Heart right ventricle (tissue), 16 donors: ENCODE measurements around the gene GMEB2. TPM values are rescaled to one million over a fixed set of nuclear protein-coding genes. Genes with fewer than 3 reads are reported as not detected.
A peak's percentile ranks its signal among the peaks of the same experiment; 100 is the strongest.
"Not testable (repeated sequence)": the region's sequence is repeated elsewhere in the genome, so short reads cannot be mapped to it uniquely, and the experiment has no call there.

Experiments
- ATAC-seq, 8 donors: fragments of 200-7000 bp; cut with Tn5 transposase; one replicate each; pipeline ENCODE4 v1.9.1; 2020; ENCODE audit warnings: mild to moderate bottlenecking in 8 of 8, moderate library complexity in 8 of 8, moderate number of reproducible peaks in 1 of 8
- DNase-seq, 2 donors: peaks; one replicate each; pipeline ENCODE4 v3.0.0-alpha.2; 2020
- H3K27ac ChIP-seq, 10 donors: fragments of 200-600 bp; sonication (generic) in 2 of 10; one replicate each; pipeline versions ENCODE4 v1.5.0 to v1.8.0; 2020 to 2022; ENCODE audit warnings: mild to moderate bottlenecking in 3 of 10
- H3K27me3 ChIP-seq, 7 donors: fragments of 200-600 bp; one replicate each; pipeline ENCODE4 v1.8.0; 2021 to 2022; ENCODE audit warnings: mild to moderate bottlenecking in 2 of 7
- H3K36me3 ChIP-seq, 9 donors: fragments of 200-600 bp; sonication (generic) in 1 of 9; one replicate each; pipeline versions ENCODE4 v1.5.0 to v1.8.0; 2020 to 2022; ENCODE audit warnings: mild to moderate bottlenecking in 2 of 9
- H3K4me1 ChIP-seq, 9 donors: fragments of 200-600 bp; sonication (generic) in 1 of 9; one replicate each; pipeline versions ENCODE4 v1.5.0 to v1.8.0; 2020 to 2022; ENCODE audit warnings: mild to moderate bottlenecking in 4 of 9
- H3K4me3 ChIP-seq, 10 donors: fragments of 200-600 bp; sonication (generic) in 2 of 10; one replicate each; pipeline versions ENCODE4 v1.5.0 to v1.8.0; 2020 to 2022; ENCODE audit warnings: mild to moderate bottlenecking in 7 of 10, moderate library complexity in 2 of 10
- H3K9me3 ChIP-seq, 11 donors: fragments of 200-600 bp in 10 of 11; sonication (generic) in 2 of 11; one replicate each; pipeline versions ENCODE4 v1.5.0 to v1.8.0; 2013 to 2022; ENCODE audit warnings: mild to moderate bottlenecking in 2 of 11, control low read depth in 1 of 11, moderate library complexity in 1 of 11
- CTCF ChIP-seq, 9 donors: fragments of 200-600 bp; sonication (generic) in 2 of 9; IDR thresholded peaks; one replicate each; pipeline versions ENCODE4 v1.5.0 to v1.8.0; 2021 to 2022; ENCODE audit warnings: antibody characterized with exemption in 9 of 9, mild to moderate bottlenecking in 5 of 9, moderate library complexity in 1 of 9
- WGBS, 2 donors: extraction: QIAGEN DNeasy Blood & Tissue Kit; methylation state at CpG; one replicate each; pipeline ENCODE4 v1.1.7; 2013; ENCODE audit warnings: inconsistent platforms in 1 of 2; 5-methylcytosine and 5-hydroxymethylcytosine counted together
- intact Hi-C, 10 donors: fragments of 100-400 bp; cut with DNase I; formaldehyde crosslinking; loops; one replicate each; pipeline versions ENCODE4 v1.11.1 to v1.14.2; 2022
- polyA plus RNA-seq, 2 donors: library from polyadenylated mRNA; stranded (reverse); fragments of 200-250 nt; gene quantifications; one replicate each; pipeline ENCODE4 v1.2.3, GENCODE V29; 2013
- total RNA-seq, 10 donors: library from RNA; stranded (reverse); fragmentation: NEBNext Ultra II Directional in 3 of 10; extraction: Animal tissue kit (Norgen Biotek cat#: 25700) in 3 of 10; gene quantifications; one replicate each; pipeline versions ENCODE4 v1.2.1 to v1.2.4, GENCODE V29; 2021 to 2023
- donor health status: Arrhythmogenic right ventricular cardiomyopathy.
- donor health status: ischemic (EF 13 %, LVEDD 7.1; RV severe dilation, severe dysfunction).
- donor health status: healthy with polysubstance abuse.
- donor health status: DM: no; HTN: yes; CAD: no.
- donor health status: DM: no; HTN: no; CAD: no.
- donor health status: ischemic (EF 25% LVEDD 6.9; RV normal size, moderate dysfunction).
- donor health status: ischemic (EF 25% LVEDD 5.7; RV mildly dilated, moderate dysfunction).
- donor health status: healthy.
- donor health status: DM: yes; HTN: yes; CAD: no.
- donor health status: Ischemic cardiomyopathy.
- donor health status: ischemic (EF 35%, LVEDD 5.7; RV mildly dilated, moderate dysfunction).
- donor health status: nonischemic (EF 11% LVEDD 7.7; RV severe dilation, severe dysfunction).
- donor health status: DM: yes; HTN: yes; CAD: no.
- donor health status: PGD.
- donor health status: ischemic (EF 29% LVEDD 5.4; RV normal size, mild dysfunction).
- donor health status: nonischemic (EF 23%, LVEDD 6.1; RV moderate dilation, normal function).

Gene GMEB2
- total and polyA plus RNA-seq, 12 donors: 4.9 to 8.2 (median 5.9) TPM

GRCh38 chr20:63572788-63573646 lies 53.9 kb downstream of the GMEB2 start:
- peaks cover 0 to 31% (median 0%) of the 10 kb centered on the region in 7 donors for H3K27me3 ChIP-seq
- no peaks in the 10 kb centered on the region for H3K9me3 ChIP-seq
- peaks cover 0 to 33% (median 4%) of the 10 kb centered on the region in 9 donors for H3K36me3 ChIP-seq
- H3K4me1 ChIP-seq: peaks cover 5 to 46% (median 24%) of the 10 kb centered on the region in 9 donors
- peak overlapping the region; percentile 67 to 98 (median 86) for H3K4me3 ChIP-seq
- intact Hi-C loops: loop anchor here in 2 of 10 donors (10.0 kb wide), 1 partner anchor 52 kb away; the partner anchor contains the start of gene GMEB2 (in 2 of the 2)
- peak in 1 of 9 donors; percentile 4 for TF ChIP-seq CTCF (IDR thresholded peaks at IDR 0.05)
- peak in 3 of 8 donors; percentile 4 to 11 (median 6) for ATAC-seq
- DNase-seq: no peak
- H3K27ac ChIP-seq: peak overlapping the region; percentile 42 to 95 (median 92)
- WGBS, 2 donors: 88% methylated on average over 34 of the region's 34 CpGs

DNA sequence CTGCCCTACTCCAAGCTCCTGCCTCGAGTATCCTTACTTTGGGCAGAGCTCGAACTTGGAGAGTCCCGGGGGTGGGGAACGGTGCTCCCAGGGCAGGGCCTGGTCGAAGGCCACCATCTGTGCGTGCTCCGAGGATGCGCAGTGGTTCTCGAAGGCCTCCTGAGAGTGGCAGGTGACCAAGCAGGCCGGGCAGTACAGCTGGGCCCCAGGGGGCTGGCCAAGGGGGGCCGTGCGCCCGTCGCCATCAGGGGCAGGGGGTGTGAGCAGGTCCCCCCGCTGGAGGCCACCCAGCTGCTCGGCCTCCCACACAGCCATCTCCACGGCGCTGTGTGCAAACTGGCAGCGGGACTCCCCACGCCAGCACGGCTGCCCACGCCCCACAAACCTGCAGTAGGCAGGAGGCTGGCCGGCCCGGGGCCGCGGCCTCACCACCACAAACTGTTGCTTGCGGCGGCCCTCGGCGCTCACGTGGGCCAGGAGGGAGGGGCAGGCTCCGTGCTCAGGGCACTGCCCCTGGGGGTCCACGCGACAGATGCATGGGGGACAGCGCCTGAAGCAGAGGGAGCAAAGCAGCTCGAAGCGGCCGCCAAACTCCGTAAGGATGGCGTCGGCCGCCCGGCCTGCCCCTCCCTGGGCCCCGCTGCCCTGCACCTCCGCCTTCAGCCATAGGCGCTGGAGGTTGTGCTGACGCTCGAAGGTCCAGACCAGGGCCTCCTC lies 54.7 kb downstream of the GMEB2 start:
- Histone ChIP-seq H3K27me3 (peaks cover 0 to 24% (median 0%) of the 10 kb centered on the region in 7 donors), H3K9me3 (no peaks in the 10 kb centered on the region), H3K36me3 (peaks cover 0 to 40% (median 4%) of the 10 kb centered on the region in 9 donors), H3K4me3 (peak overlapping the region in 1 of 10 donors; percentile 83), H3K27ac (peak overlapping the region in 4 of 10 donors; percentile 9 to 95 (median 93)), H3K4me1 (peaks cover 5 to 51% (median 24%) of the 10 kb centered on the region in 9 donors)
- WGBS, 2 donors: 91 to 95% methylated on average over 48 of the region's 48 CpGs
- no peak for TF ChIP-seq CTCF (IDR thresholded peaks at IDR 0.05)
- DNase-seq: no peak
- no peak for ATAC-seq
- intact Hi-C loops: loop anchor here in 2 of 10 donors (10.0 kb wide), 1 partner anchor 53 kb away; the partner anchor contains the start of gene GMEB2 (in 2 of the 2)

DNA sequence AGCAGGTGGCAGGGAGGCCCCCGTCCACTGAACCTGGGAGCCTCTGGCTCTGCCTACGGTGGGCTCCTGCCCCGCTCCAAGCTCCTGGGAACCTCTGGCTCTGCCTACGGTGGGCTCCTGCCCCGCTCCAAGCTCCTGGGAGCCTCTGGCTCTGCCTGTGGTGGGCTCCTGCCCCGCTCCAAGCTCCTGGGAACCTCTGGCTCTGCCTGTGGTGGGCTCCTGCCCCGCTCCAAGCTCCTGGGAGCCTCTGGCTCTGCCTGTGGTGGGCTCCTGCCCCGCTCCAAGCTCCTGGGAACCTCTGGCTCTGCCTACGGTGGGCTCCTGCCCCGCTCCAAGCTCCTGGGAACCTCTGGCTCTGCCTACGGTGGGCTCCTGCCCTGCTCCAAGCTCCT lies 55.8 kb downstream of the GMEB2 start:
- not testable (repeated sequence) for H3K27ac ChIP-seq, DNase-seq, H3K9me3 ChIP-seq, ATAC-seq, H3K4me3 ChIP-seq
- intact Hi-C loops: loop anchor here in 2 of 10 donors (10.0 kb wide), 1 partner anchor 54 kb away; the partner anchor contains the start of gene GMEB2 (in 2 of the 2)
- peaks cover 0 to 23% (median 0%) of the 10 kb centered on the region in 7 donors for H3K27me3 ChIP-seq
- peaks cover 5 to 56% (median 21%) of the 10 kb centered on the region in 9 donors for H3K4me1 ChIP-seq
- H3K36me3 ChIP-seq: peaks cover 0 to 50% (median 8%) of the 10 kb centered on the region in 9 donors
- 64 to 75% methylated on average over 4 to 6 of the region's 11 CpGs for WGBS, 2 donors

DNA sequence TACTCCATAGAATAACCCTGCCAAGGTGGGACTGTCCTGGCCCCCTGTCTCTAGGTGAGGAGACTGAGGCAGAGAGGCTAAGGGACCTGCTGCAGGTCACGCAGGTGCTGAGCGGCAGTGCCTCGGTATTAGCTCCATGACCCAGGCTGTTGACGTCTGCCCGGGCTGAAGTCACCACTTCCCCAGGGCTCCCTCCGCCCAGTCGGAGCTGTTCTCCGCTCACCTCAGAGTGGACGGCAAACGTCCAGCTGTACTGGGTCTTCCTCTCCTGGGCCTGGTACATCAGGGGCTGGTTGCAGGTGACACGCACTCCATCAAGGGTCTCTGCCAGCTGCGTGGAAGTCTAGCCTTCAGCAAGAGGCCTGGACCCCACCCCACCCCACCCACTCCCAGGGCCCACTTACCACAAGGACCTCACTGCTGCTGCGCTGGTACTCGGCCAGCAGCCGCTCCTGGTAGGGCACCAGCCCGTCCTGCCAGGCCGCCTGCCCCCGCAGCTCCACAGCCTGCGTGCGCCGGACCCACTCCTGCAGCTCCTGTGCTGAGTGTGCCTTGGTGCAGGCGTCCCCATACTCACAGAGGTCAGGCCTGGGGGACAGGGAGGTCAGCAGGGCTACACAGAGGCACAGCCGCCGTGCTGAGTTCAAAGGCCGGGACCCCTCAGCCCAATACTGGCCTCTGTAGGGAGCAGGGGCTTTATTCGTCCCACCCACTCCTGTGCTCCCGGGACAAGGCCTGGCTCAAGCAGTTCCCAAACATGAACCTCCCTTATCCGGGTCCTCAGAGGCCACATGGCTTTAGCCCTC lies 56.4 kb downstream of the GMEB2 start:
- H3K27me3 ChIP-seq: peaks cover 0 to 29% (median 0%) of the 10 kb centered on the region in 7 donors
- peaks cover 5 to 56% (median 21%) of the 10 kb centered on the region in 9 donors for H3K4me1 ChIP-seq
- H3K9me3 ChIP-seq: no peaks in the 10 kb centered on the region
- TF ChIP-seq CTCF (IDR thresholded peaks at IDR 0.05): no peak
- H3K27ac ChIP-seq: no peak overlapping the region
- intact Hi-C loops: loop anchor here in 2 of 10 donors (10.0 kb wide), 1 partner anchor 54 kb away; the partner anchor contains the start of gene GMEB2 (in 2 of the 2)
- 92 to 95% methylated on average over 28 of the region's 28 CpGs for WGBS, 2 donors
- ATAC-seq (no peak), DNase-seq (no peak)
- no peak overlapping the region for H3K4me3 ChIP-seq
- peaks cover 0 to 56% (median 14%) of the 10 kb centered on the region in 9 donors for H3K36me3 ChIP-seq
